ENCODE data around the gene CDC42EP4.

The CDC42EP4 gene

DNA sequence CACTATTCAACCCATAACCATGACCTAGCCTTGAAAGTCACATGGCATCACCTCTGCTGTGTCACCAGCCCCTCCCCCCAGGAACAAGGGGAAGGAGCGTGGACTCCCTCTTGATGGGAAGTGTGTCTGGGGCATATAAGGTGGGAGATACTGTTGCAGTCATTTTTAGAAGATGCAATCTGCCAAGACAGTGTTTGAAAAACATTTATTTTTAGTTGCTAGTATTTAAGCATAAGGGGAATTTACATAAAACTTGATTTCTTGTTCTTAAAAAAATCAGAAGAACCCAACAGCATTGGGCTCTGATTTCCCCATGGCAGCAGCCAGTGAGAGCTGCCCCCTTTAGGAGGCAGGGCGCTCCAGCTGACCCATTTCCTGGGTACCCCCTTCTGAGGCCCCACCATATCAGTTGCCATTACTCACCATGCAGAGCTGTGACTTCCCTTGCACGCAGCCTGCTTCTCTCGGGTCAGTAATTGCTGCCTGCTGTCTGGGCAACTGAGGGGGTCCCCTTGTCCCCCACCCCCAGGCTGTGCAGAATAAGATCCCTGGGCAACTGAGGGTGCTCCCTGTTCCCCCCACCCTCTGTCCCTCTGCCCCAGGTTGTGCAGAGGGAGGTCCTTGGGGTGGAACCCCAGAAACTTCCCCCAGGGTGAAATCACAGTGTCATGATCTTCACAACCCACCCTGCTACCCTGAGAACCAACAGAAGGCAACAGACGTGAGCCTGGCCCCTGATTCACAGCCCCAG lies 11.8 kb upstream of the CDC42EP4 start:
- no peak for DNase-seq (ENCODE audit: low read depth)
- TF ChIP-seq, protein P1, sequence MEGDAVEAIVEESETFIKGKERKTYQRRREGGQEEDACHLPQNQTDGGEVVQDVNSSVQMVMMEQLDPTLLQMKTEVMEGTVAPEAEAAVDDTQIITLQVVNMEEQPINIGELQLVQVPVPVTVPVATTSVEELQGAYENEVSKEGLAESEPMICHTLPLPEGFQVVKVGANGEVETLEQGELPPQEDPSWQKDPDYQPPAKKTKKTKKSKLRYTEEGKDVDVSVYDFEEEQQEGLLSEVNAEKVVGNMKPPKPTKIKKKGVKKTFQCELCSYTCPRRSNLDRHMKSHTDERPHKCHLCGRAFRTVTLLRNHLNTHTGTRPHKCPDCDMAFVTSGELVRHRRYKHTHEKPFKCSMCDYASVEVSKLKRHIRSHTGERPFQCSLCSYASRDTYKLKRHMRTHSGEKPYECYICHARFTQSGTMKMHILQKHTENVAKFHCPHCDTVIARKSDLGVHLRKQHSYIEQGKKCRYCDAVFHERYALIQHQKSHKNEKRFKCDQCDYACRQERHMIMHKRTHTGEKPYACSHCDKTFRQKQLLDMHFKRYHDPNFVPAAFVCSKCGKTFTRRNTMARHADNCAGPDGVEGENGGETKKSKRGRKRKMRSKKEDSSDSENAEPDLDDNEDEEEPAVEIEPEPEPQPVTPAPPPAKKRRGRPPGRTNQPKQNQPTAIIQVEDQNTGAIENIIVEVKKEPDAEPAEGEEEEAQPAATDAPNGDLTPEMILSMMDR (IDR thresholded peaks at IDR 0.05; ENCODE audit: low read depth, low read length, missing control alignments), result no peak
- no peak overlapping the region for H3K4me3 ChIP-seq (ENCODE audit: low read depth, low read length)
- in situ Hi-C loops (cut with HindIII; ENCODE audit: low sequenced_read_pairs), result no loop called here

DNA sequence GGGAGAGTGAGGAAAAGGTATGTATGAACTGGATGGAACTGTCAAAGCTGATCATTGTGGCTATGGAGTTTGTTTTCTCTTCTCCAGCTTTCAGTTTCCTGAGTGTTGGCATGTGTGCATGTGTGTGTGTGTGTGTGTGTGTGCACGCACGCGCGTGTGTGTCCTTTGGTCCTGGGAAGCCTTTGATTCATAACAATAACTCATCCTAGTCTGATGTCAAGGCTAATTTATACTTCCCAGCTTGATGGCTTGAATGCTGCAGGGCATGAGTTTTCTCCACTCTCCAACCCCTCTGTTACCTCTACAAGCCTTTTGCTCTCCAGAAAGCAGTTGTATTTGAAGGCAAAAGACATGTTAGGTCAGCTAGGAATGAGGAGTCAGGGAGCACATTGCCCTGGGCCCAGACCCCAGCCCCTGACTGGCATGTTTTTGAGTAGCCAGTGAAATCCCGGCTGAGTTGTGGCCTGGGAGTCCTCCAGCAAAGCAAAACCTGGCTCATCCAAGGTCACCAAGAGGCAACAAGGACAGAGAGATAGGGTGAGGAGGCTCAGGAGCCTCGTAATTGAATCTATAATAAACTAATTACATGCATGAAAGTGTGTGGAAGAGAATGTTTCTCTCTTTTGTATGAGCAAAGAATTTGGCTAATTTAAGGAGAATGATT lies 8.9 kb upstream of the CDC42EP4 start:
- H3K4me3 ChIP-seq (ENCODE audit: low read depth, low read length), result no peak overlapping the region
- DNase-seq (ENCODE audit: low read depth), result no peak
- TF ChIP-seq, protein P1 (IDR thresholded peaks at IDR 0.05; ENCODE audit: low read depth, low read length, missing control alignments), result no peak
- in situ Hi-C loops (cut with HindIII; ENCODE audit: low sequenced_read_pairs), result no loop called here

DNA sequence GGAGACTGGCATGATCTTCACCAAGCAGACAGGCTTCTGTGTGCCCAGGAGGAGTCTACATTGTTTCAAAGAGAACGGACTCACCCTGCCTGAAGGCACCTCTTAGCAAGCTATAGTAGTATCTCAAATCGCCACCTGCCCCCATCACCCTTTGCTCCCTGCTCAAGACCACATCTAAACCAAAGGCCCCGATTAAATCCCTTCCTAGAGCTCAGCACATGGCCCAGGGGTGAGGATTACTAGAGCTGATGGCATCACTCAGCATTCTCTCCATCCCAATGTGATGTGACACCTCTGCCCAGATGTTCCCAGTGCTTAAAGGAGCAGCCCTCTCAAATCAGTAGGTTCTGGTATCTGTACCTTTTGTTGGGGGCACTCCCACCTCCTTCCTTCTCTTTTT lies 8.0 kb upstream of the CDC42EP4 start:
- no peak overlapping the region for H3K4me3 ChIP-seq (ENCODE audit: low read depth, low read length)
- TF ChIP-seq, protein P1 (IDR thresholded peaks at IDR 0.05; ENCODE audit: low read depth, low read length, missing control alignments), result no peak
- DNase-seq (ENCODE audit: low read depth), result no peak
- in situ Hi-C loops (cut with HindIII; ENCODE audit: low sequenced_read_pairs), result no loop called here

DNA sequence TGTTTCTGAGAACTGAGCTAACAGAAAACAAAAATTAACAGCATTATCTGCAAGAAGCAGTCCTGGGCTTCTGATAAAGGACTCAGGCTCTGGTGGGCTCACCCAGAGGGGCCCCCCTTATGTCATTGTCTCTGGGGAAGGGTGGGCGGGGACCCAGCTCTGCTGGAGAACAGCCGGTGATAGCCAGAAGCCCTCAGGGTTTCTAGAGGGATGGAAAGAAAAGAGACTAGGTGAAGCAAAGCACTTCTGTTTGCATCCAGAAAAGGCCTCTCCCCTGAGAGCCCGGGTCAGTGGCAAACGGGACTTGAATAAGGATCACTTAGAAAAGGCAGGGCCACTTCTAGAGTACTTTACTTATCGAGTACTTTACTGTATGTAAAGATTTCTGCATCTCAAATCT lies 7.0 kb upstream of the CDC42EP4 start:
- no peak for DNase-seq (ENCODE audit: low read depth)
- no peak overlapping the region for H3K4me3 ChIP-seq (ENCODE audit: low read depth, low read length)
- in situ Hi-C loops (cut with HindIII; ENCODE audit: low sequenced_read_pairs), result no loop called here
- TF ChIP-seq, protein P1 (IDR thresholded peaks at IDR 0.05; ENCODE audit: low read depth, low read length, missing control alignments), result no peak

DNA sequence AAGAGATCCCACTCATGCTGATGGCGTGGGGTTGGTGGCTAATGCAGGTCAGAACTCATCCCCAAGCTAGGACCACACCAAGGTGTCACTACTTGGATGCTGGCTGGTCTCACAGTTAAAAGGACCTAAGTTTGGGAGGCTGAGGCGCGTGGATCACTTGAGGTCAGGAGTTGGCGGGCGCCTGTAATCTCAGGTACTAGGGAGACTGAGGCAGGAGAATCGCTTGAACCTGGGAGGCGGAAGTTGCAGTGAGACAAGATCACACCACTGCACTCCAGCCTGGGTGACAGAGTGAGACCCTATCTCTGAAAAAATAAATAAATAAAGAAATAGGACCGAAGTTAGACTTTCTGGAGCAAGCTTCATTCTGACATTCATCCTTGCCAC lies 6.6 kb upstream of the CDC42EP4 start:
- TF ChIP-seq, protein P1 (IDR thresholded peaks at IDR 0.05; ENCODE audit: low read depth, low read length, missing control alignments), result no peak

DNA sequence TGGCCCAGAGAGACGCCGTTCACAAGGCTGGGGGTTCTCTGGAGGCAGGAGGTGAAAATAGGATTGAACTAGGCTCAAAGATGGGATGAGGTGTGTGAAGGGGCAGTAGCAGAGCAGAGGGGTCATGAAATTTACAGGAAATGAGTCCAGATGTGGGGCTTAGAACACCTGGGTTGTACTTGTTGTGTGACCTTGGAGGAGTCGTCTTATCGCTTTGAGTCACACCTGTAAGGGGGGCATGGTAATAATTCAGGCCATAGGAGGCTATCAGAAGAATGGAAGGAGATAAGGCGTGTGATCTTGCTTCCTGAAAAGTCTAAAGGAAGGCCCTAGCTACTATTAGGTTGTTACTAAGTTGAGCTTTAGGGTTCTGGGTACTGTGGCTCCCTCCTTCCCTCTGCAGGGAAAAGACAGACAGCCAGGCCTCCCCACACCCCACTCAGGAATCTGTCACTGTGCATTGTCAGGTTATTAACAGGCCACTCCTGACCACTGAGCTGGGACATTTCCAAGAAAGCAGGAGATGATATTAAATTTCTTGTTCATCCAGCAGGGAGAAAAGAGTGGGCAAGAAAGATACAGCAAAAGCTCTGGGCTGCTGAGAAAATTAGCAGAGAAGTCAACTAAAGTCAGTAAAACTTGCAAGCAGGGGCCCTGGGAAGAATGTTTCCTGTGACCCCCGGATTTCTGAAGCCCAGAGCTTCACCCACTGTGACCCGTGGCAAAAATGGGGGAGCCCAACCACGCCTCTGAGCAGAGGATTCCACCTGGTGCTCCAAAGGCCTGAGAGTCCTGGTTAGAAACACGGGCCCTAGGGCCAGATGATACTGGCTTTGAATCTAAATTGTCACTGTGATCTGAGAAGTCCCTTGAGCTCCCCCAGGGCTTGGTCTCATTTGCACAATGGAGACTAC lies 6.0 kb upstream of the CDC42EP4 start:
- DNase-seq (ENCODE audit: low read depth), result no peak
- in situ Hi-C loops (cut with HindIII; ENCODE audit: low sequenced_read_pairs), result no loop called here
- no peak overlapping the region for H3K4me3 ChIP-seq (ENCODE audit: low read depth, low read length)
- TF ChIP-seq, protein P1 (IDR thresholded peaks at IDR 0.05; ENCODE audit: low read depth, low read length, missing control alignments), result no peak

More for the DNA sequence above, 6.6 kb upstream of the CDC42EP4 start:
- in situ Hi-C loops (cut with HindIII; ENCODE audit: low sequenced_read_pairs), result no loop called here
- no peak for DNase-seq (ENCODE audit: low read depth)
- H3K4me3 ChIP-seq (ENCODE audit: low read depth, low read length), result no peak overlapping the region

Data from astrocyte of the cerebellum (primary cell).